Testis (tissue), 3 donors: ENCODE data around the gene KCNT2. TPM values are rescaled to one million over a fixed set of nuclear protein-coding genes. Genes with fewer than 3 reads are reported as not detected.
"Not testable (repeated sequence)": the region's sequence is repeated elsewhere in the genome, so short reads cannot be mapped to it uniquely, and the experiment has no call there.

Source experiments
- DNase-seq: peaks from one replicate; pipeline ENCODE4 v3.0.0-alpha.2; 2019
- H3K27ac ChIP-seq, 2 donors: fragments of 200-600 bp; sonication (generic); one replicate each; pipeline ENCODE4 v1.5.1; 2019
- H3K27me3 ChIP-seq: fragments of 200-600 bp; sonication (generic); one replicate; pipeline ENCODE4 v1.5.1; 2019
- H3K36me3 ChIP-seq: fragments of 200-600 bp; sonication (generic); one replicate; pipeline ENCODE4 v1.5.1; 2017; ENCODE audit warnings: low read depth; ENCODE audit errors: missing control alignments
- H3K4me1 ChIP-seq: fragments of 200-600 bp; sonication (generic); one replicate; pipeline ENCODE4 v1.5.1; 2019
- H3K4me3 ChIP-seq, 2 donors: fragments of 200-600 bp; sonication (generic); one replicate each; pipeline ENCODE4 v1.5.1; 2017 to 2019
- H3K9me3 ChIP-seq: fragments of 200-600 bp; sonication (generic); one replicate; pipeline ENCODE4 v1.5.1; 2017
- CTCF ChIP-seq, 3 experiments: fragments of 450-650 bp in 2 of 3; fragments of 200-600 bp in 1 of 3; sonication (generic) in 1 of 3; IDR thresholded peaks; one replicate each; pipeline ENCODE4 v1.5.1; 2016 to 2019; ENCODE audit warnings: antibody characterized with exemption in 3 of 3, mild to moderate bottlenecking in 2 of 3, moderate library complexity in 1 of 3
- POLR2A ChIP-seq: fragments of 450-650 bp; IDR thresholded peaks from one replicate; pipeline ENCODE4 v1.6.1; 2017; ENCODE audit warnings: antibody characterized with exemption, mild to moderate bottlenecking, moderate library complexity
- WGBS, 2 donors: methylation state at CpG; one replicate each; pipeline ENCODE4 v1.1.5; 2018; 5-methylcytosine and 5-hydroxymethylcytosine counted together
- intact Hi-C: fragments of 100-400 bp; cut with DNase I; formaldehyde crosslinking; loops from one replicate; pipeline ENCODE4 v1.15.1; 2023; ENCODE audit warnings: low total_unique reads
- polyA plus RNA-seq: library from polyadenylated mRNA; stranded (reverse); fragments of 350-450 nt; fragmentation: Illumina TruSeq; extraction: RNeasy Lipid Tissue Mini Kit (QIAGEN cat#74804); gene quantifications from one replicate; pipeline ENCODE4 v1.2.3, GENCODE V29; 2014; ENCODE audit warnings: low read depth, low replicate concordance; ENCODE audit not compliant: insufficient read depth
- total RNA-seq, 2 donors: library from RNA; depleted of rRNA; stranded (reverse); fragments of >200 nt; gene quantifications; one replicate each; pipeline ENCODE4 v1.2.3, GENCODE V29; 2016

KCNT2 gene
- total and polyA plus RNA-seq, 3 donors from 2014 or later: 2.7 to 3.9 (median 3.2) TPM

- 76 to 83% methylated on average over 1 of the region's 1 CpG for WGBS, 2 donors
- TF ChIP-seq POLR2A: no peak
- no peak for TF ChIP-seq CTCF (IDR thresholded peaks at IDR 0.05)
These were observed 305.8 kb downstream of the KCNT2 start for GRCh38 chr1:196302420-196302819.

GRCh38 chr1:196295766-196296165 lies 312.5 kb downstream of the KCNT2 start:
- no peak for DNase-seq
- TF ChIP-seq CTCF (IDR thresholded peaks at IDR 0.05): no peak
- TF ChIP-seq POLR2A: no peak
- intact Hi-C loops: no loop called here
- no peaks in the 10 kb centered on the region for H3K36me3 ChIP-seq
- H3K27me3 ChIP-seq: no peaks in the 10 kb centered on the region
- no peaks in the 10 kb centered on the region for H3K4me1 ChIP-seq
- no peaks in the 10 kb centered on the region for H3K9me3 ChIP-seq
- H3K4me3 ChIP-seq: no peak overlapping the region
- H3K27ac ChIP-seq: no peak overlapping the region

More at GRCh38 chr1:196302420-196302819, 305.8 kb downstream of the KCNT2 start:
- Histone ChIP-seq H3K4me1 (no peaks in the 10 kb centered on the region), H3K27me3 (no peaks in the 10 kb centered on the region), H3K4me3 (no peak overlapping the region), H3K9me3 (no peaks in the 10 kb centered on the region), H3K36me3 (no peaks in the 10 kb centered on the region), H3K27ac (no peak overlapping the region)
- intact Hi-C loops: no loop called here
- DNase-seq: no peak

GRCh38 chr1:196278816-196279215 lies 329.4 kb downstream of the KCNT2 start:
- intact Hi-C loops: no loop called here

GRCh38 chr1:196277860-196278259 lies 330.4 kb downstream of the KCNT2 start:
- no peak for DNase-seq
- Histone ChIP-seq H3K4me3 (no peak overlapping the region), H3K27me3 (no peaks in the 10 kb centered on the region), H3K27ac (no peak overlapping the region), H3K9me3 (no peaks in the 10 kb centered on the region), H3K4me1 (no peaks in the 10 kb centered on the region), H3K36me3 (no peaks in the 10 kb centered on the region)
- intact Hi-C loops: no loop called here
- TF ChIP-seq POLR2A (no peak), CTCF (IDR thresholded peaks at IDR 0.05) (no peak)

More at GRCh38 chr1:196278816-196279215, 329.4 kb downstream of the KCNT2 start:
- H3K4me3 ChIP-seq: no peak overlapping the region
- TF ChIP-seq POLR2A: no peak
- TF ChIP-seq CTCF (IDR thresholded peaks at IDR 0.05): no peak
- H3K36me3 ChIP-seq: no peaks in the 10 kb centered on the region
- WGBS, 2 donors: 90 to 97% methylated on average over 3 of the region's 3 CpGs
- no peak for DNase-seq
- H3K27ac ChIP-seq: no peak overlapping the region
- H3K27me3 ChIP-seq: no peaks in the 10 kb centered on the region
- no peaks in the 10 kb centered on the region for H3K9me3 ChIP-seq
- H3K4me1 ChIP-seq: no peaks in the 10 kb centered on the region

GRCh38 chr1:196271212-196271947 lies 336.9 kb downstream of the KCNT2 start:
- H3K27me3 ChIP-seq: no peaks in the 10 kb centered on the region
- 77 to 80% methylated on average over 6 of the region's 6 CpGs for WGBS, 2 donors
- H3K4me1 ChIP-seq: no peaks in the 10 kb centered on the region
- no peaks in the 10 kb centered on the region for H3K9me3 ChIP-seq
- intact Hi-C loops: no loop called here
- H3K27ac ChIP-seq: no peak overlapping the region
- DNase-seq: no peak
- H3K4me3 ChIP-seq: no peak overlapping the region
- H3K36me3 ChIP-seq: no peaks in the 10 kb centered on the region
- TF ChIP-seq CTCF (IDR thresholded peaks at IDR 0.05): no peak
- TF ChIP-seq POLR2A: no peak

GRCh38 chr1:196263086-196263485 lies 345.2 kb downstream of the KCNT2 start:
- H3K27me3 ChIP-seq, H3K36me3 ChIP-seq, H3K27ac ChIP-seq, DNase-seq, H3K9me3 ChIP-seq, intact Hi-C loops, H3K4me3 ChIP-seq, H3K4me1 ChIP-seq: not testable (repeated sequence)
- WGBS, 2 donors: 94 to 97% methylated on average over 4 of the region's 4 CpGs
